Activated CD4-positive, alpha-beta memory T cell treated with anti-CD3 and anti-CD28 coated beads, Interleukin-2, amount 10 ng/mL, durations not matched to agents 7 days and 5 days (primary cell): ENCODE results near the gene ALOX15. TPM values are rescaled to one million over a fixed set of nuclear protein-coding genes. Genes with fewer than 3 reads are reported as not detected.
"Not testable (repeated sequence)": the region's sequence is repeated elsewhere in the genome, so short reads cannot be mapped to it uniquely, and the experiment has no call there.

Experiments
- CTCF ChIA-PET: fragments of 350-600 bp; sonication (Branson Sonifier 250); formaldehyde crosslinking; loops from one replicate; lab custom pipeline; 2021; ENCODE audit warnings: antibody characterized with exemption, inconsistent platforms; lab: Charles Lee
- POLR2A ChIA-PET: fragments of 350-600 bp; sonication (Branson Sonifier 250); formaldehyde crosslinking; loops from one replicate; lab custom pipeline; 2021; ENCODE audit warnings: antibody characterized with exemption; lab: Charles Lee
- DNase-seq: peaks from one replicate; pipeline ENCODE4 v3.0.0-alpha.2; 2020
- H3K27ac Mint-ChIP-seq: one replicate; pipeline ENCODE4 v1.8.0; 2021; ENCODE audit warnings: mild to moderate bottlenecking, mixed read lengths
- H3K27me3 Mint-ChIP-seq: one replicate; pipeline ENCODE4 v1.8.0; 2021; ENCODE audit warnings: mixed read lengths
- H3K36me3 Mint-ChIP-seq: one replicate; pipeline ENCODE4 v1.8.0; 2021; ENCODE audit warnings: low read depth, mixed read lengths
- H3K4me1 Mint-ChIP-seq: one replicate; pipeline ENCODE4 v1.8.0; 2021; ENCODE audit warnings: mixed read lengths
- H3K4me3 Mint-ChIP-seq: one replicate; pipeline ENCODE4 v1.8.0; 2021; ENCODE audit warnings: mild to moderate bottlenecking, mixed read lengths
- H3K9me3 Mint-ChIP-seq: one replicate; pipeline ENCODE4 v1.8.0; 2021; ENCODE audit warnings: mixed read lengths
- total RNA-seq, 2 experiments: library from RNA; stranded (reverse); gene quantifications; one replicate each; pipeline ENCODE4 v1.2.3, GENCODE V29; 2021

Gene ALOX15
- total RNA-seq, 2 experiments from 2014 or later = not detected

GRCh38 chr17:4625181-4625617, 16.3 kb downstream of the ALOX15 start:
- peaks cover 3% of the 10 kb centered on the region for H3K4me1 Mint-ChIP-seq
- no peak for DNase-seq
- H3K9me3 Mint-ChIP-seq = no peaks in the 10 kb centered on the region
- no peak overlapping the region for H3K27ac Mint-ChIP-seq
- POLR2A ChIA-PET = interaction anchor here (0.8 kb wide), 1 partner anchor 204 kb away, joined by 3 read pairs; no protein-coding TSS in a partner anchor
- CTCF ChIA-PET = interaction anchor here (0.7 to 4.3 kb wide), 7 partner anchors 23 to 206 kb away, joined by 3 to 44 read pairs (median 4); no protein-coding TSS in a partner anchor
- no peak overlapping the region for H3K4me3 Mint-ChIP-seq
- H3K27me3 Mint-ChIP-seq = peaks cover 34% of the 10 kb centered on the region
- no peaks in the 10 kb centered on the region for H3K36me3 Mint-ChIP-seq

- H3K9me3 Mint-ChIP-seq, H3K36me3 Mint-ChIP-seq, POLR2A ChIA-PET, H3K4me3 Mint-ChIP-seq, H3K4me1 Mint-ChIP-seq, DNase-seq, H3K27ac Mint-ChIP-seq: not testable (repeated sequence)
- CTCF ChIA-PET = interaction anchor here (0.6 to 4.3 kb wide), 6 partner anchors 24 to 205 kb away, joined by 3 to 44 read pairs (median 4); no protein-coding TSS in a partner anchor
- peaks cover 34% of the 10 kb centered on the region for H3K27me3 Mint-ChIP-seq
Observed at GRCh38 chr17:4624451-4624911, 17.0 kb downstream of the ALOX15 start.

DNA sequence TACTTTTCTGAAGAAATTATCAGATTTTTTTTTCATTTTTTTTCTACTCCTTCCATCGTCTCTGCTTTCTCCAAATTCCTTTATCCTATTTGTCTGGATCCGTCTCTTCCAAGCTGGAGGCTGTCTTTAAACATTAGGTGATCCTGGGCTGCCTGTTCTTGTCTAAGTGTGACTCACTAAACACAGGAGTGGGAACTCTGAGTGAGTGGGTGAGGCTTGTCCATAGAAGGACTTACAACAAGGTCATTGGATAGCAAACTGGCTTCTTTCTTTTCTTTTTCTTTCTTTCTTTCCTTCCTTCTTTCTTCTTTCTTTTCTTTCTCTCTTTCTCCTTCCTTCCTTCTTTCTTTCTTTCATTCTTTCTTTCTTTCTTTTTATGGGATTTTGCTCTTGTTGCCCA, 18.2 kb downstream of the ALOX15 start:
- ChIA-PET CTCF (interaction anchor here (0.7 to 4.3 kb wide), 3 partner anchors 56 to 285 kb away, joined by 5 to 44 read pairs (median 7); no protein-coding TSS in a partner anchor), POLR2A (no interaction called here)
- DNase-seq = no peak
- H3K27ac Mint-ChIP-seq = no peak overlapping the region
- H3K36me3 Mint-ChIP-seq = no peaks in the 10 kb centered on the region
- peaks cover 3% of the 10 kb centered on the region for H3K4me1 Mint-ChIP-seq
- H3K27me3 Mint-ChIP-seq = peaks cover 34% of the 10 kb centered on the region
- H3K9me3 Mint-ChIP-seq = no peaks in the 10 kb centered on the region
- no peak overlapping the region for H3K4me3 Mint-ChIP-seq

DNA sequence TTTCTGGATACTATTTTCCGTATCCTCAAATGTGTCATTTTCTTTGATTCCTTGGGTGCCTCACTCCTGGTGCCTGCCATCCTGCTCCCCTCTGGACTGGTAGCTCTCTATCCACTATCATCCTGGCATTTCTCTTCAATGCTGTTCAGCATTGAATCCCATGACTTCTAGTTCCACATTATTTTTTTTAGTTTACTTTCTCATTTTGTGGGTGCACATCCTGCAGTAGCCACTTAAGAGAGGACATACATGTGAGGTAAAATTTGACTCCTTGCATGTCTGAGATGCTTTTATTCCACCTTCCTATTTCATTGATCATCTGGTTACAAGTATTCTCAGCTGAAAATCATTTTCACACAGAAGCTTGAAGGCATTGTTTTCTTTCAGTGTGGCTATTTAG, 19.1 kb downstream of the ALOX15 start:
- Mint-ChIP-seq H3K4me3 (no peak overlapping the region), H3K27ac (no peak overlapping the region), H3K36me3 (no peaks in the 10 kb centered on the region), H3K4me1 (peaks cover 3% of the 10 kb centered on the region), H3K9me3 (no peaks in the 10 kb centered on the region), H3K27me3 (peaks cover 34% of the 10 kb centered on the region)
- DNase-seq = no peak
- ChIA-PET POLR2A (no interaction called here), CTCF (interaction anchor here (0.6 to 1.8 kb wide), 2 partner anchors 55 to 119 kb away, joined by 4 to 7 read pairs; no protein-coding TSS in a partner anchor)

DNA sequence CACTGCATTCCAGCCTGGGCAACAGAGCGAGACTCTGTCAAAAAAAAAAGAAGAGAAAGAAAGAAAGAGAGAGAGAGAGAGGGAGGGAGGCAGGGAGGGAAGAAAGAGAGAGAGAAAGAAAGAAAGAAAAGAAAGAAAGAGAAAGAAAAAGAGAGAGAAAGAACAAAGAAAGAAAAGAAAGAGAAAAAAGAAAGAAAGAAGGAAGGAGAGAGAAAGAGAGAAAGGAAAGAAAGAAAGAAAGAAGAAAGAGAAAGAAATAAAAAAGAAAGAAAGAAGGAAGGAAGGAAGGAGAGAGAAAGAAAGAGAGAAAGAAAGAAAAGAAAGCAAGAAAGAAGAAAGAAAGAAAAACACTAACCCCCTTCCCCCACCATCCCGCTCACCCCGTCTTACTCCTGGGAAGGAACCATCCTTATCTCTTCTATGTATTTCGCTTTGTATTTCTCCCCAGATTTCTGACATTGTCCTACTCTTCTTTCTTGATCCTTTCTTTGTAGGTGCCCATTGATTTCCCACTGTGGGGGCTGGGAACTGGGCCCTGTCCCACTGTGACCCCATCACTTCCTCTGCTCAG, 20.9 kb downstream of the ALOX15 start:
- Mint-ChIP-seq H3K9me3 (no peaks in the 10 kb centered on the region), H3K4me1 (no peaks in the 10 kb centered on the region), H3K27me3 (peaks cover 25% of the 10 kb centered on the region), H3K36me3 (no peaks in the 10 kb centered on the region), H3K4me3 (no peak overlapping the region), H3K27ac (no peak overlapping the region)
- DNase-seq = no peak
- ChIA-PET POLR2A (no interaction called here), CTCF (no interaction called here)

DNA sequence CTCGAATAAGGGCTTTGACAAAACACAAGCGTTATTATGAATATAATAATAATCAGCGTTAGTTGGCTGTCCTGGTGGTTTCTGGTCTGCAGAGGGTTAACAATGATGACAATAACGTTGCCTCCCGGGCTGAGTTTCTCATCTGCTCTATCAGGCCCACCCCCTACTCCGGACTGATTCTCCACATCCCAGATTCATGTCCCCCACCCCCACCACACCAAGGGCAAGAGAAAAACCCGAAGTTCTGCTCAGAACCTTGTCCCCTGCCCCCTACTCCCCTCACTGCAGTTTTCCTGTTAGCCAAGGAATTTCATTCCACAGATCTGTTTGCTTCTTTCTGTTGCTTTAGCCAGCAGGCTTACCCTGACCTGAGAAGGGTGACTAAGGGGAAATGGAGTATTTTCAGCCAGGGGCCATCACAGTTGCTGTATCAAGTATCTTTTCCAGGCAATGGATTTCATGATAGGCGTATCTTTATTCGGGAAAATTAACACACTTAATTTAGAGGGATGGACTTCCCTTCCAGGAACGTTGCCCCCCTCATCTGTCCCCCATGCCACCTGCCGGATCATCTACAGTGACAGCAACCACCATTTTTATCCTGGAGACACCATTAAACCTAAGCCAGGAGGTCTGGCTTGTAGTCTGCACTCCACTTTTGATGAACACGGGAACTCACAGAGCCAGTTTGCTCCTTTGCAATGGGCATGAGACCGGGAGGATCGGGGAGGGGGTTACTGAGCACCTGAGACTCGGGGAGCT, 23.7 kb downstream of the ALOX15 start:
- POLR2A ChIA-PET = no interaction called here
- H3K9me3 Mint-ChIP-seq = no peaks in the 10 kb centered on the region
- H3K4me1 Mint-ChIP-seq = no peaks in the 10 kb centered on the region

DNA sequence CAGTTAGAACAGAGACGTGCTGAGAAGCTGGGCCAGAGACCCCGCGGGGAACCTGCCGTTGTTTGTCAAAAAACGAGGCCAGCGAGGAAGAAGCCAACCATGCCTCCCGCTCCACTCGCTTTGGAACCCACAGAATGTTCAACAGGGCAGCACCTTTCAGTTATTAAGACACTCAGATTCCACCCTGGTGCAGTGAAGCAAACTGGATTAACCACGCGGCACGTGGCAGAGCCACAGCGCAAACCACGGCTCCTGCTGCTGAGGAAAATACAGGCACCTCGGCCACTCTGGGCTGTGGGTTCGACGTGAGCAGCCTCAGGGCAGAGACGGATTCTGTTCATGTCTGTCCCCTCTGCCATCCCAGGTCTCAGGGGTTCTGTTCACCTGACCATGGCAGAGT, 24.4 kb downstream of the ALOX15 start:
- ChIA-PET CTCF (no interaction called here), POLR2A (no interaction called here)
- H3K4me3 Mint-ChIP-seq = no peak overlapping the region
- no peak for DNase-seq
- no peak overlapping the region for H3K27ac Mint-ChIP-seq
- H3K36me3 Mint-ChIP-seq = no peaks in the 10 kb centered on the region
- no peaks in the 10 kb centered on the region for H3K9me3 Mint-ChIP-seq
- peaks cover 9% of the 10 kb centered on the region for H3K27me3 Mint-ChIP-seq
- H3K4me1 Mint-ChIP-seq = no peaks in the 10 kb centered on the region

More for the DNA sequence above, 23.7 kb downstream of the ALOX15 start:
- peaks cover 9% of the 10 kb centered on the region for H3K27me3 Mint-ChIP-seq
- CTCF ChIA-PET = no interaction called here
- no peak overlapping the region for H3K27ac Mint-ChIP-seq
- H3K36me3 Mint-ChIP-seq = no peaks in the 10 kb centered on the region
- no peak for DNase-seq
- no peak overlapping the region for H3K4me3 Mint-ChIP-seq

DNA sequence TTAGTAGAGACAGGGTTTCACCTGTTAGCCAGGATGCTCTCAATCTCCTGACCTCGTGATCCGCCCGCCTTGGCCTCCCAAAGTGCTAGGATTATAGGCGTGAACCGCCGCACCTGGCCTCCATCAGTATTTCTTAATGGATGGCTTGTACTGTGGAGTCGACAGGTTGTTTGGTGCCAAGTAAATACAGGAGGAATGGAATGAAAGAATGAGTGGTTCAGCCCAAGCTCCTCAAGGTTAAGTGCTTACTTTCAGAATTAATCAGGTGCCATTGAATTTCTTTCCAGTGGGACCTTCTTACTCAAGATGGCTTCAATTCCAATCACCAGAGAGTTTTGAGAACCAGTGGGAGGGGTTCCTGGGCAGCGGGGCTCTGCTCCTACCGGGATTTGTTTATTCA, 25.0 kb downstream of the ALOX15 start:
- Mint-ChIP-seq H3K4me3 (no peak overlapping the region), H3K36me3 (no peaks in the 10 kb centered on the region), H3K9me3 (no peaks in the 10 kb centered on the region), H3K4me1 (no peaks in the 10 kb centered on the region), H3K27ac (no peak overlapping the region), H3K27me3 (peaks cover 9% of the 10 kb centered on the region)
- POLR2A ChIA-PET = interaction anchor here (0.6 to 1.2 kb wide), 2 partner anchors 30 to 61 kb away, joined by 3 read pairs; partner anchors contain the start of gene MYBBP1A
- CTCF ChIA-PET = interaction anchor here (0.6 to 1.6 kb wide), 2 partner anchors 49 to 416 kb away, joined by 3 to 4 read pairs; no protein-coding TSS in a partner anchor
- no peak for DNase-seq

DNA sequence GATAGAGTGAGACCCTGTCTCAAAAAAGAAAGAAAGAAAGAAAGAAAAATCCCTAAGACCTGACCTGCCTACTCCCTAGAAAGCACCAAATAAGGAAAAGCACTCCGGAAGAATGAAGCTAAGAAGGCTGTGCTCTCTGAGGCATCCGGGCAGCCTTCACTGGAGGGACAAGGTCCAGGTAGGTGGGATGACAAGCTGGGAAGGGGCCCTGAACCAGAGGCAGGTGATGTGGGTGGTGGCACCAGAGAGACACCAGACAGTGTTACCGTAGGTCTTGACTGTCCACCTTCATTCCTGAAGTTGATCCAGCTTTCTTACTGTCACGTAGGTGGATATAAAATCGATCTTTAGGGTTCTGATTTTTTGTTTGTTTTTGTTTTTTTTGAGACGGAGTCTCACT, 30.8 kb downstream of the ALOX15 start:
- Mint-ChIP-seq H3K9me3 (no peaks in the 10 kb centered on the region), H3K27me3 (peaks cover 37% of the 10 kb centered on the region), H3K4me1 (peaks cover 5% of the 10 kb centered on the region), H3K36me3 (no peaks in the 10 kb centered on the region), H3K4me3 (no peak overlapping the region), H3K27ac (no peak overlapping the region)
- ChIA-PET POLR2A (interaction anchor here (0.7 kb wide), 1 partner anchor 356 kb away, joined by 3 read pairs; the partner anchor contains the start of gene SPAG7), CTCF (no interaction called here)
- DNase-seq = no peak

- DNase-seq = no peak
- H3K4me3 Mint-ChIP-seq = no peak overlapping the region
- ChIA-PET CTCF (no interaction called here), POLR2A (interaction anchor here (0.7 kb wide), 1 partner anchor 357 kb away, joined by 3 read pairs; the partner anchor contains the start of gene SPAG7)
- H3K4me1 Mint-ChIP-seq = peaks cover 5% of the 10 kb centered on the region
- no peaks in the 10 kb centered on the region for H3K36me3 Mint-ChIP-seq
- H3K27me3 Mint-ChIP-seq = peaks cover 36% of the 10 kb centered on the region
- H3K27ac Mint-ChIP-seq = no peak overlapping the region
- H3K9me3 Mint-ChIP-seq = no peaks in the 10 kb centered on the region
Observed at GRCh38 chr17:4610162-4610561, 31.3 kb downstream of the ALOX15 start.

- H3K36me3 Mint-ChIP-seq = no peaks in the 10 kb centered on the region
- ChIA-PET POLR2A (no interaction called here), CTCF (no interaction called here)
- no peak overlapping the region for H3K4me3 Mint-ChIP-seq
- H3K9me3 Mint-ChIP-seq = no peaks in the 10 kb centered on the region
- DNase-seq = no peak
- peaks cover 36% of the 10 kb centered on the region for H3K27me3 Mint-ChIP-seq
- peaks cover 5% of the 10 kb centered on the region for H3K4me1 Mint-ChIP-seq
- H3K27ac Mint-ChIP-seq = no peak overlapping the region
Observed at GRCh38 chr17:4609761-4610160, 31.7 kb downstream of the ALOX15 start.

DNA sequence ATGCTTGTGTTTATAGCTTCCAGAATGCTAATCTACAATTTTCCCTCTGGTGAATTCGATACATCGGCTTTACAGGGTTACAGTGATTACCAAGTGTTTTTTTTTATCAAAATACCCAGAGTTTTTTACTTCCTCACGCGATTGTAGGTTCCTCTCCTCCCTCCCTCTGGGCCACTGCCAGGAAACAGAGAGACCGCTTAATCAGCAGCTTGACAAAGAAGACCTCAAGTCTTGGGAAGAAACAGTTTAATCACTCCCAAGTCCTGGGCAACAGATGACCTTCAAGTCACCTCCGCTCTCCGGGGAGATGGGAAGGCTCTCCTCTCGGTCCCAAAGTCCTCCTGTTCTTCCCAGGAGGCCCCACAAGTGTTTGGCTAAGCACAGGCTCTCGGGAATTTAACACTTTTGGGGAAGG, 33.7 kb downstream of the ALOX15 start:
- ChIA-PET CTCF (no interaction called here), POLR2A (no interaction called here)
- H3K4me3 Mint-ChIP-seq = no peak overlapping the region
- peaks cover 5% of the 10 kb centered on the region for H3K4me1 Mint-ChIP-seq
- peaks cover 31% of the 10 kb centered on the region for H3K27me3 Mint-ChIP-seq
- no peaks in the 10 kb centered on the region for H3K36me3 Mint-ChIP-seq
- DNase-seq = no peak
- no peaks in the 10 kb centered on the region for H3K9me3 Mint-ChIP-seq
- no peak overlapping the region for H3K27ac Mint-ChIP-seq

DNA sequence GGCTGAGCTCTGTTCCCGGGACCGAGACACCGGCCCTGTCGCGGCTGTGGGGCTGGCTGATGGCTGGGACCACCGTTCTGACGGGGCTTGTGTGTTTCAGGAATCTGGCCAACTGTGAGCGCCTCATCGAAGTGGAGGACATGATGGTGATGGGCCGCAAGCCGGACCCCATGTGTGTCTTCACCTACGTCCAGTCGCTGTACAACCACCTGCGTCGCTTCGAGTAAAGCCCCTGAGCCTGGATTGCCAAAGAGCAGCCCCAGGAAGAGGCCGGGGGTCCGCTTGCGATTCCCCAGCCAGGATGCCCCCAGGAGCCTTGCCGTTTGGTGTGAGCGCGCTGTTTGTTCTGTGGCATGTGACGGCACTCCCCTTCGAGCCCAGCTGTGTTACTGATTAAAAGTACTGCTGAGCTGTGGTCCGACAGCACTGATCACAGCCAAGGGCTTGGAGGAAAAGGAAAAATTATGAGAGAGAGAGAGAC, 34.2 kb downstream of the ALOX15 start:
- ChIA-PET POLR2A (no interaction called here), CTCF (no interaction called here)
- Mint-ChIP-seq H3K27ac (no peak overlapping the region), H3K27me3 (peaks cover 35% of the 10 kb centered on the region), H3K36me3 (no peaks in the 10 kb centered on the region), H3K4me3 (no peak overlapping the region), H3K9me3 (no peaks in the 10 kb centered on the region), H3K4me1 (peaks cover 5% of the 10 kb centered on the region)
- DNase-seq = no peak
